Erythroblast (primary cell): Measurements from ENCODE around the gene GABRB1.

ENCODE experiments used
- GATA1 ChIP-seq: IDR thresholded peaks from 2 replicates; pipeline ENCODE4 v1.6.1; 2011; ENCODE audit warnings: low read depth, mild to moderate bottlenecking, control low read depth, low read length, moderate library complexity
- POLR2A ChIP-seq: IDR thresholded peaks from 2 replicates; pipeline ENCODE4 v1.6.1; 2011; ENCODE audit warnings: mild to moderate bottlenecking, low read length

DNA sequence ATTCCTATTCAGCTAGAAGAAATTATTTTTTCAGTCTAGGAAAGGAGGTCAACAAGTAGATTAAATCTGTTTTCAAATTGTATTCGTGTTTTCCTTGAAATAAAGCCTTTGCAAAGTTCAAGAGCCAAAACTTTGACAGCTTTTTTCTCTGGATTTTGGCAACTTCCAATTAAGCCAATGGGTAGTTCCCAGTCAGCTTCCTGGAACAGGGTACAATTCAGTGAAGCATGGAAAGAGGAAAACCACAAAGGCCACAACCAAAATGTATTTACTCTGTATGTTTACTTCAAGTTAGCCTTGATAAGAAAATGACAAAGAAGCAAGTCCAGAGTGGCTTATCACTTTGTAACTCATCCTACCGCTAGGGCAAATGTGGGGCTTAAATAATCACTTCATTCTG lies 243.5 kb downstream of the GABRB1 start:
- TF ChIP-seq POLR2A (no peak), GATA1 (no peak)
